HL-60/S4 treated with retinoic acid at 250 ng/mL for 4 days and 3 days (cell line): ENCODE measurements around the gene GPR17.

Experiments
- in situ Hi-C: fragments of 300-500 bp; cut with MboI; formaldehyde crosslinking; loops from 2 replicates; pipeline ENCODE4 v1.7.0; 2022; ENCODE audit warnings: low sequenced_read_pairs

GPR17 gene

DNA sequence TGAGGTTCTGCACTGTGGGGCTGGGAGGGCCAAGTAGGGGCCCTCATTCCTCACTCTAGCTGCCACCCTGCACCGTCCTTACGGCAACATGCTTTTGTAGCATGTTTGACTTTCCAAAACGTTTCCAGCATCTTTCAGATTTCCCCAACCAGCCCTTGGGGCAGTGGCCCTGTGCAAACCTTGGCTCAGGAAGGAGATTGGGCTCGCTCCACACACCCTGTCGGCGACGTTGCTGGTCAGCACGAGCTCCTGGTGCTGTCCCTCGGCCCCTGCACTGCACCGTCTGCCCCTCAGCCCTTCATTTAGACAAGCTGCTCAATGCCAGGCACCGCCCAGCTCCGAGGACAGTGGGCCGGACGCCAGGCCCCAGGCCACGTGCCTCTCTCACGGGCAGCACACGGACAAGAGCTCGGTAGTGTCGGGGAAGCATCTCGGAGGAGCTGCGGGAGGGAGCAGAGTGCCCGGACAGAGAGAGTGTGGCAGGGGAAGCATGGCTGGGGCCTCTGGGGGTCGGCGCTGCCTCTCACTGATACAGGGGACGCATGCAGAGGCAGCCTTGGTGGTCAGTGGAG is 6.9 kb downstream of the GPR17 start:
- in situ Hi-C loops: no loop called here

DNA sequence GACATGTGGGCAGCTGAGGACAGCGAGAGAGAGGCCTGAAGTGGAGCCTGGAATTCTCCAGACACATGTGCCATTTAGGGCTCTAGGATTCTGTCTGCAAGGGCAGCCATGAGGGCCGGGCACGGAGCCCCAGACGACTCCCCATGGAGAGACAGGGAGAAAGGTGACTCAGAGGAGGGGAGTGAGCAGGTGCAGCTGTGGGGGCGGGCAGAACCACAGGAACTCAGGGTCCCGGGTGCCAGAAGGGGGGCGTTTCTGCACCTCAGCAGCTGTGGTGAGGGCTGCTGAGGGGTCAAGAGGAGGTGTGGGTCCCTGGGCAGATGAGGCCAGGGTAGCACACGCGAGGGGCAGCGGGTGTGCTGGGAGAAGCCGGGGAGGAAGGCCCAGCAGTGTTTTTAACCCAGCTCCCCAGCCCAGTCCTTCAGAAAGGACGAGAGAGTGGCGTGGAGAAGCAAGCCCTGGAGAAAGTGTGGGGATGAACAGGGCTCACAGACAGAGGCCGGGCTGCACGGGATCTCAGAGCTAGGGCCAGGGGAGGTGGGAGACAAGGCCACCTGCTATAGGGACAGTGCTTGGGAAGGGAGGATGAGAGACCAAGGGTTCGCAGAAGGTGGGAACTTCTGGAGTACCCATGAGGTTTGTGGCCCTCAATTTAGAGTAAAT is 7.6 kb downstream of the GPR17 start:
- in situ Hi-C loops: no loop called here

DNA sequence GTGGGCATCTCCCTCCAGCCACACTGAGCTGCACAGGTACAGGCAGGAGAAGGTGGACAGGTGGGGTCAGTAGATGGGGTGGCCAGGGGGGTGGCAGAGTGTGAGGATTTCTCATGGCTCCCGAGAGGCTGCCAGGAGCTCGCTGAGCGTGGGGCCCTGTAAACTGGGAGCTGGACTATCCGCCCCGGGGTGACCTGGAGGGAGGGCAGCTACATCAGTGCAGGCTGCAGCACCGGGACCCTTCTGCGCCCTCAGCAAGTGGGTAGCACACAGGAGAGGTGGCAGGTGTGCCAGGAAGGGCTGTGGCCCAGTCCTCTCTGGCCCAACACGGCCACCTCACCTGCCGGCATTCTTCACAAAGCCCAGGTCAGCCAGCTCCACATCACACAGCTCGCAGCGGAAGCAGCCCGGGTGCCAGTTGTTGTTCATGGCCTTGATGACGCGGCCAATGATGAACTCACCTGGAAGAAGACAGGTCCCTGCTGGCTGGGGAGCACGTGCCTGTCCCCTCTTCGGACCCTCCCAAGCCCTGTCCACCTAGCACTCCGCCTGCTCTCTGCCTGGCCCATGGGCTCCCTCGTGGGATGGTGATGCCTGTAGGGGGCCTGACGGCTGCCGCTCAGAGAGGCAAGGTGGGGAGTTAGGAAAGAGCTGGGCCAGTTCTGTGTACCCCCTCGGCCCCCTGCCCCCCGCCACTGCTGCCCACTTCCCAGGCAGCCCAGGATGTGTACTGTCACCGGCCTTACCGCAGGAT is 8.3 kb downstream of the GPR17 start:
- in situ Hi-C loops: no loop called here

DNA sequence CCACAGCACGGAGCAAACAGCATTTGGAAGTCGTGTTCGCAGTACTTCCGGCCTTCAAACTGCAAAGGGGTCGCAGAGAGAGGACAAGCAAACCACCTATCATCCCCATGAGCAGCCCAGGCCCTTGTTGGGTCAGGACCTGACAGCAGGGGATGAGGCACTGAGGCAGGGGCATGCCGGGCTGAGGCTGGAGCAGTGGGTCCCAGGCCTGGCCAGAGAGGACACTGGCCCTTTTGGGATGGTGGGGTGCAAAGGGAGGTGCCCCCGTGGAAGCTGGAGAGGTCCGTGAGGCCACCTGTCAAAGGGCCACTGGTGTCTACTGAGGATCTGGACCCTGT is 8.9 kb downstream of the GPR17 start:
- in situ Hi-C loops: no loop called here

DNA sequence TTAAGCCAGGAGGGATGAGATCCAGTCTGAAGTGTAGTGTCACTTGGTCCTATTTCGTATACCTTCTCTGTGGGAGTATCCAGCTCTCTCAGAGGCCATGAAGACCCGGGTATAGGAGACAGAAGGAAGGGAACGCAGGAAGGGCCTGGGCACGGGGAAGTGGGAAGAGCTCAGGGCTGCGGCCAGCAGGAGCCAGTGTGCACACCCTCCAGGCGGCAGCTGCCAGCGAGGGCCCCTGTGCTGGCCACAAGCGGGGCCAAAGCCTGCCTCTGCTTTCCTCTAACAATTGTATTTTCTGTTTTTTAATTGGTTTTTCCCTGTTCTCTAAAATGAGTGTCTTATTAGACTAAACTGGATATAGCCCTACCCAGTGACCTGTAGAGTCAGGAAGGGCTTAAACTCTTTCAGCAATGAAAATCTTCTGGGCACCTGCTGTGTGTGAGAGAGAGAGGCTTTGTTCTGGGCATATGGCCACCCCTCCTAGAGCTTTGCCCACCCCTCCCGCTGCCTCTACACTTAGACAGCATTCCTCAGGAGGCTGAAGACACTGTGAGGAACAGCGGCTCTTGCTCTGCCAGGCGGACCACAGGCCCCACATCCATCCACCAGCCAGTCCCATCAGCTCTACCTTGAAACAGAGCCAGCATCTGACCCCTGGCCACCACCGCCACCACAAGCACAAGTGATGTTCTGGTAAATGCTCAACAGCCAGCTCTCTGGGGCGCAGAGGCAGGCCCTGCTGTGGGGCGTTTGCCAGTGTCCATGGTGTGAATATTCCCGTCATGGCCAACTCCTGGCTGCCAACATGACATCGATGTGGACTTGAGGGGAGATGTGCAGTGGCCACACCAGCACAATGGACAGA is 9.5 kb downstream of the GPR17 start:
- in situ Hi-C loops: no loop called here

DNA sequence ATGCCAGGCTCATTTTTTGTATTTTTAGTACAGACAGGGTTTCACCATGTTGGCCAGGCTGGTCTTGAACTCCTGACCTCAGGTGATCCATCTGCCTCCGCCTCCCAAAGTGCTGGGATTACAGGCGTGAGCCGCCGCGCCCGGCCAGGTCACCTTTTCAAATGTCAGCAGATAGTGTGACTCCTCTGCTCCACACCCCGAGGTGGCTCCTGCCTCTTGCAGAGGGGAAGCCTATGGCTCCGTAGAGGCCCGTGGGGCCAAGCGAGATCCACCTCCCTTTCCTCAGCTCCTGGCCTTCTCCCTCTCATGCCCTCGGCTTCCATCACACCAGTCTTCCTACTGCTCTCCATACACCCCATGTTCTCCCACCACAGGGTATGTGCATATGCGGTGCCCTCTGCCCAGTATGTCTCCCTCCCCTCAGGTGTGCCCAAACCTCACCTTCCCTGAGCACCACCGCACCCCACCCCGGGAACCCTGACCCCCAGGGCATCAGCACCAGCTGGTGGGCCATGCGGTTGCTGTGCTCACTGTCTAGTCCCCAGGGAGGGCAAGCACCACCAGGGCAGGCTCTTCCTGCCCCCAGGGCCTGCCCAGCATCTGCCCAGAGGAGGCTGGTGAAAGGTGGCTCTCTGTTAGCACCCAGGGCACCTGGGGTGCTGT is 10.7 kb downstream of the GPR17 start:
- in situ Hi-C loops: no loop called here

DNA sequence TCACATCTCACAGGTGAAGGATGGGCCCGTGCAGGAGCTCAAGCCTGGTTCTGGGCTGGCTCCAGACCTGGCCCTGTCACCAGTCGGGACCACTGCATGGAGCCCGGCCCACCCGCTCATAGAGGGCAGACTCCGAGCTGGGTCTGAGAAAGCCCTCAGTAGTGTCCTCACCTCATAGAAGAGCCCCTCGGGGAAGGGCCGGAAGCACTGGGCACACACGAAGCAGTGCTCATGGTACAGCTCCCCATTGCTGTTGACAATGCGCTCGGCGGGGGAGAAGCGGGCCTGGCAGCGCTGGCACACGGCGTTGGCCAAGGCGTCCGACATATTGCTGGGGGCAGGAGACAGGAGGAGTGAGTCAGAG is 11.3 kb downstream of the GPR17 start:
- in situ Hi-C loops: no loop called here

DNA sequence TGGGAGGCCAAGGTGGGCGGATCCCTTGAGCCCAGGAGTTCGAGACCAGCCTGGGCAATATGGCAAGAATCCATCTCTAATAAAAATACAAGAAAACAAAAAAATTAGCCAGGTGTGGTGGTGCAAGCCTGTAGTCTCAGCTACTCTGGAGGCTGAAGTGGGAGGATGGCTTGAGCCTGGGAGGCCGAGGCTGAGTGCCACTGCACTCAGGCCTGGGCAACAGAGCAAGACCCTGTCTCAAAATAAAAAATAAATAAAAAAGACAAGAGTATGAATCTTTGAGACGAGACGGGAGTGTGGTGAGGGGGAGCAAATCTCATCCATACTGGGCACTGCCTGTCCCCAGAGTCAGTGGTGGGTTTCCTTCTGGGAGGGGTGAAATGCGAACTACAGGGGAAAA is 12.2 kb downstream of the GPR17 start:
- in situ Hi-C loops: no loop called here

DNA sequence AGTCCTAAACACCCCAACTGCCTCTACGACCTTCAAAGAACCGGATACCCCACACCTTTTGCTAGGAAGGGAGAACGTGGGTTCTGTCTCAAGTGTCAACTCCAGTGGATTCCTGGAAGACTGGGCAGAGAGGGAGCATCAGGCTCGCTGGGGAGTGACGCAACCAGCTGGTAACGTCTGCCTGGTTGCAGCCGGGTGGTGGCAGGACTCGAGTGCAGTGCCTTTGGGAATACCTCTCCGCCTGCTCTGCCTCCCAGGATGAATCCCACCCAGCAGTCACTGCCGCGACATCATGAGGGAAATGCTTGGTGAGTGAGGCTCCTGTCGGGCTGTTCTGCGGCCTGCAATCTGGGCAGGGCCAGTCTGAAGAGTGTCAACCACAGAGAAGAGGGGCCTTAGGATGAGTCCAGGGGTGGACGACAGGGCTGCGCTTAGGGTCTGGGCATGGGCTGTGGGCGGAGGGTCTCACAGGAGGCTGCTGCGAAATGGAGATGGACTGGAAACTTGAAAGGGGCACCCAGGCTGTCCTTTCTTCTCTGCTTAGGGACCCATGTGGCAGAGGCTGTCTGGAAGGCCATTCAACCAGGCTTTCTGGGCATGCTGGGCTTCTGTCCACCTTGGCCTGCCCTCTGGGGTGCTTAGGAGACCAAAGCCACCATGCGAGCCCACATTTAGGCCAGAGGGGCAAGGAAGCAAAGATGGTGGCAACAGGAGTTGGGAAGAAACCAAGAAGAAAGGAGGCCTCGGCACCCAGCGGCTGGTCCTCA is 12.9 kb downstream of the GPR17 start:
- in situ Hi-C loops: no loop called here

DNA sequence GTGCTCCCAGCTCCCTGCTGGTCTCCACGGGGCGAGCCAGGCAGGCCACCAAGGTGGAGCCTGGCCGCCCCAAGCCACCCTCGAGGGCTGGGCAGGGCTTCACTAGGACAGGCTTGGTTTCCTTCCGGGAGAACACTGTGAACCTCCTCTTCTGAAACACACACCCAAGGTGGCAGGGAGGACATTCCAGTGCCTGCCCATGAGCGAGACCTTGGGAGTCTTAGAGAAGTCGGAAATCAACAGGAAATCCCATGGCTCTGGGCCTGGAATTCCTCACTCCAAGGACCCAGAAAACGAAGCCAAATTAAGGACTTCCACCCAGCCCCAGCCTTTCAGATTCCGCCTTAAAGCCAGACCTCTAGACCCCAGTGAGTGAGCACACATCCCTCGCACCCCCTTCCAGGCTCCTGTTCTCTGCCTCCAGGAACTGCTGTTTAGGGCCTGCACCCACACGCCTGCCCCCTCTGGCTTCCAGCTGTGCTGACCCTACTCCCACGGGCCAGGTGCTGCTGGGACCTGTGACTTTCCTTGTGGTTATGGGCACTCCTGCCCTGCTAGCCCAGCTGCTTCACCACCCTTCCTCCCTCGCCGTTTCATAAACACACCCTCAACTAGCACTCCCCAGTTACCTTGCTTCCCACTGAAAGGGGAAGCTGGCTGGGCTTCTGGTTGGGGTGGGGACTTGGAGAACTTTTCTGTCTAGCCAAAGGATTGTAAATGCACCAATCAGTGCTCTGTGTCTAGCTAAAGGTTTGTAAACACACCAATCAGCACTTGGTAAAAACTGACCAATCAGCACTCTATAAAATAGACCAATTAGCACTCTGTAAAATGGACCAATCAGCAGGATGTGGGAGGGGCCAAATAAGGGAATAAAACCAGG is 13.7 kb downstream of the GPR17 start:
- in situ Hi-C loops: no loop called here

DNA sequence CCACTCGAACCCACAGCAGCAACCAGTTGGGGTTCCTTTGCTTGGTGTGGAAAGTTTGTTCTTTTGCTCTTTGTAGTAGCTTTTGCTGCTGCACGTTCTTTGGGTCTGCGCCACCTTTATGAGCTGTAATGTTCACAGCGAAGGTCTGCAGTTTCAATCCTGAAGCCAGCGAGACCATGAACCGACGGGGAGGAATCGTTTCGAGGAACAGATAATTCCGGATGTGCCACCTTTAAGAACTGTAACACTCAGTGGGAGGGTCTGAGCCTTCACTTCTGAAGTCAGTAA is 14.3 kb downstream of the GPR17 start:
- in situ Hi-C loops: no loop called here

DNA sequence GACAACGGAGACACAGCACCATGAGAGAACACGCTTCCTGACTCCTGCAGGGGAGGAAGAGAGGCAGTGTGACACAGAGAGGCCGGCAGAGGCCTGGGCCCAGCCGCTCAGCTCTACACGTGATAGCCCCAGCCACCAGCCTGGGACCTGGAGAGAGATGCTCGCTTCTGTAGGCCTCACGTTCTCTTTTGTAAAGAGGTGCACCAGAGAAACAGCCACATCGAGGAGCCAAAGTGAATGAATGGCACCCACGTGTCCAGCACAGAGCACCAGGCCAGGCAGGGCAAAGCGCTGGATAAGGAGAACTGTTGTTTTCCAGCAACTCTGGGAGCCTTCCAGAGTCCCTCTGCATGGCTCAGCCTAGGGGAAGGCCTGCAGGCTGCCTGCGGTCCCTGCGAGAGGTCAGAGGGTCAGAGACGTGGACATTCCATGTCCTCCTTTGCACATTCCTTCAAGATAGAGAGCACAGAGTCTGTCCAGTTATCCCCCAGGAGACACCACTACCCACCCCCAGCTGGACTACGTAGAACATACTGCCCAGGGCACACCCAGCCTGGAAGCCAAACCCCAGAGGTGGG is 15.2 kb downstream of the GPR17 start:
- in situ Hi-C loops: no loop called here

DNA sequence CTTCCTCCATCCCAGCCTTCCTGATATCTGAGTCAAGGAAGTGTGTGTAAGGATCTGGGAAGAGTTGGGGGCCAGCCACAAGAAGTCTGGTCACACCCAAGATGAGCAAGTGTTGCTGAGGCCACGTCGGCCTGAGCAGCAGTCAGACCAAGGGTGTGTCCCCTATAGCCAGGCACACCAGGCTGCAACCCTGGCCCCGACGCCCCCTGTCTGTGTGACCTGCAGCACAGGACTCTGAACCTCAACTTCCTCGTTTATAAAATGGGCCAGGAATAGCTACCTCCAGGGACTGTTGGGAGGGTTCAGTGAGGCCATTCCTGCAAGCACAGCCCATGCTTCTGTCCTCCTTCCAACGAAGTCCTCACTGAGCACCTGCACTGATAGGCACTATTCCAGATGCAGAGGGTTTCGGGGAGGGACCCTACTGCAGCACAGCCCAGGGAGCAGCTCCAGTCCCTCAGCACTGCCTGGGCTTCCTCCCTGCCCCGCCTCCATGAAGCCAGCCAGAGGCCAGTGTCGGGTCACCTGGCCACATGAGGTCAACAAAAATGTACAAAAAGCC is 16.1 kb downstream of the GPR17 start:
- in situ Hi-C loops: no loop called here

DNA sequence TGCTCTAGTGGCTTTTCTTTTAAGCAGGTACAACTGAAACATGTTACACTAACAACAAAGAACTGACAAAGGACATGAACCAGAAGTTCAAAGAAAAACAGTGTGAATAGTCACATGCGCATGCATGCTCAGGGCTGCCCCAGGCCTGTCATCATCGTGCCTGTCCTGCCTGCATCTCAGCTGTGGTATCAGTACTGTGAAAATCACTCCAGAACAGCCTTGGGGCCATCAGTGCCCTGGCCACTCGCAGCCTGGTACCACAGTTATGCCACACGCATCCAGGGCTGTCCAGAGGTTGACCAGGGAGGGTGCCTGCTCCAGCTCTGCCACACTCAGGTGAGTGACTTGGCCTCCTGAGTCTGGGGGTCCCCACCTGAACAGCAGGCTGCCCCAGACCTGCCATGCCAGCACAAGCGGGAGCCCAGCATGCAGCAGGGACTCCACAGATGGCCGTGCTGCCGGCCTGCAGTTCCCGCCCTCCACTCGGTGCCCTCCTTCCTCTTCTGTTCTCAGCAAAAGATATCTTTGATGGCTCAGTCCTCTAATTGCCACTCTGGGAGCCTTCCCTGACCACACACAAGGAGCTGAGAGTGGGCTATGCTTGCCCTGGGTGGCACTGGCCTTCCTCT is 17.1 kb downstream of the GPR17 start:
- in situ Hi-C loops: no loop called here

DNA sequence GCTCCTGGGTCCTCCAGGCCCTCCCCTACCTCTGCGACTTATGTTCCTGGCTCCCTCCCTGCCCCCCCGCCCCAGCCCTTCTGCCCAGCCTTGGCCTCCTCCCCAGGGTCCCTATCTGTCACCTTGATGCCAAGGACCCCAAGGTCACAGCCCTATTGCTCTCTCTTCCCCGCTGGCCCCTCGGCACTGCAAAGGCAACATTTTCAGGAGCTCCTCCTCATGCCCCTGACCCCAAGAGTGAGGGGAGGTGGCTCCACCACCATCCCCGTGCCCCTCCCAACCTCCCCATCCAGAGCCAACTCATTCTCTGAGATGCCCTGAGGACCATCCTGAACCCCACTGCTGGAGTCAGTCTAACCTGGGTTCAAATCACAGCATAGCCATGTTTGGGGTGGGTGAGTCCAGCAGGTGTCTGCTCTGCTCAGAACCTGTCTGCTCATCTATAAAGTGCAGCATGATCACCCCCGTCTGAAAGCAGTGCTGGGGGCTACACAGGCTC is 17.7 kb downstream of the GPR17 start:
- in situ Hi-C loops: no loop called here

DNA sequence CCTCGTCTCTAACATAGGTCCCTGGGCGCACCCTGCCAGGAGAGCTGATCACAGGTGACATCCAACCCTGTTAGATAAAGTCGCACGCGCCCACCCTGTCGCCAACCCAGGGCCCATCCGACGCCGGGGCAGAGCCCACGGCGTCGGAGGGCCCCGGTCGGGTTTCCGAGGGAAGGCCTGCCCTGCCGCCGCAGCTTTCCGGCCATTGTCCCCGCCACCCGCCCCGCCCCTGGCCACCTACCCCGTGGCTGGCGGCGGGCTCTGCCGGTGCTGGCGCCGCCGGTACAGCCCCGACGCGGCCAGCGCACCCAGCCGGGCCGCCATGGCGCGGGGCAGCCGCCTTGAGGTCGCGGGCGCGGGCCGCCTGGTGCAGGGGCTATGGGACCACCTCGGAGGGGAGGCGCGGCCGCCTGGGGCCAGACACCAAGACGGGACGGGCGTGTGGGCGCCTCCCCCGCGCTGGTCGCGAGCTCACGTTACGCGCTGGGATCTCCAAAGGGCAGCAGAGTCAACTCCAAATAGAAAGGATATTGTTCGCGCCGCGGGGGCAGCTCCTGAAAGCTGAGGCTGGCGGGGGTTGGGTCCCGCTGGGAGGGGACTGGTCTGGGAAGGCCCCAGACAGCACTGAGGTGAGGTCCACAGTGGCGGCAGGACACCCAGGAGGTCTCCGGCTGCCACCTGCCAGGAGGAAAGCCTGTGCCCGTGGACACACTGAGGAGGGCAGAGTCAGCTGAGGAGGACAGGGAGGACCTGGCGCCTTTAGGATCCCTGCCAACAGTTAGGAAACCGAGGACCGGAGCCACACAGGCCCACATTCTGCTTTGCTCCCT is 18.3 kb downstream of the GPR17 start:
- in situ Hi-C loops: no loop called here

DNA sequence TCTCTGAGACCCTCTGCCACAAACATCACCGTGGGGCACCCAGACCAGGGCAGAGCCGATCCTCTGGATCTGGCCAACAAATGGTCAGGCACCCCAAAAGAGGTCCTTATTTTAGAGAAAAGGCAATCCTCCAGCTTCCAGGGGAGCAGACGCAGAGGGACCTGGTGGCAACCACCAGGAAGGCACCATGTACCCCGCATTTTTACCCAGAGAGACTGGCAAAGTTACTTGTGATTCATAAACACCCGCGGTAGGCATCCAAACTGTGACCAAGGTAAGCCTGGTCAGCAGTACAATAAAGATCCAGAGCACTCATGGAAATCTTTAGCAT is 18.9 kb downstream of the GPR17 start:
- in situ Hi-C loops: no loop called here
